Astrocyte of the cerebellum (primary cell): ENCODE results near the gene CDH16.

ENCODE experiments used
- DNase-seq: peaks from one replicate; pipeline ENCODE4 v3.0.0-alpha.2; 2011; ENCODE audit warnings: low read depth
- H3K4me3 ChIP-seq: 2 replicates; pipeline ENCODE4 v1.5.1; 2011; ENCODE audit warnings: mild to moderate bottlenecking, low read depth, low read length, moderate library complexity
- in situ Hi-C: cut with HindIII; loops from 2 replicates; pipeline ENCODE4 v1.10.0; 2017; ENCODE audit warnings: low sequenced_read_pairs
- TF ChIP-seq, protein P1 (sequence below): IDR thresholded peaks from 2 replicates; pipeline ENCODE4 v1.5.1; 2012; ENCODE audit warnings: low read length, low read depth, moderate library complexity, mild to moderate bottlenecking; ENCODE audit errors: missing control alignments

Gene CDH16

GRCh38 chr16:66923247-66923731, 4.6 kb upstream of the CDH16 start:
- in situ Hi-C loops: no loop called here
- DNase-seq: no peak
- TF ChIP-seq, protein P1, sequence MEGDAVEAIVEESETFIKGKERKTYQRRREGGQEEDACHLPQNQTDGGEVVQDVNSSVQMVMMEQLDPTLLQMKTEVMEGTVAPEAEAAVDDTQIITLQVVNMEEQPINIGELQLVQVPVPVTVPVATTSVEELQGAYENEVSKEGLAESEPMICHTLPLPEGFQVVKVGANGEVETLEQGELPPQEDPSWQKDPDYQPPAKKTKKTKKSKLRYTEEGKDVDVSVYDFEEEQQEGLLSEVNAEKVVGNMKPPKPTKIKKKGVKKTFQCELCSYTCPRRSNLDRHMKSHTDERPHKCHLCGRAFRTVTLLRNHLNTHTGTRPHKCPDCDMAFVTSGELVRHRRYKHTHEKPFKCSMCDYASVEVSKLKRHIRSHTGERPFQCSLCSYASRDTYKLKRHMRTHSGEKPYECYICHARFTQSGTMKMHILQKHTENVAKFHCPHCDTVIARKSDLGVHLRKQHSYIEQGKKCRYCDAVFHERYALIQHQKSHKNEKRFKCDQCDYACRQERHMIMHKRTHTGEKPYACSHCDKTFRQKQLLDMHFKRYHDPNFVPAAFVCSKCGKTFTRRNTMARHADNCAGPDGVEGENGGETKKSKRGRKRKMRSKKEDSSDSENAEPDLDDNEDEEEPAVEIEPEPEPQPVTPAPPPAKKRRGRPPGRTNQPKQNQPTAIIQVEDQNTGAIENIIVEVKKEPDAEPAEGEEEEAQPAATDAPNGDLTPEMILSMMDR: no peak
- no peak overlapping the region for H3K4me3 ChIP-seq

- DNase-seq: no peak
- in situ Hi-C loops: no loop called here
- H3K4me3 ChIP-seq: no peak overlapping the region
- TF ChIP-seq, protein P1: no peak
Observed at GRCh38 chr16:66921729-66922450, 3.2 kb upstream of the CDH16 start.

GRCh38 chr16:66920924-66921680, 2.4 kb upstream of the CDH16 start:
- TF ChIP-seq, protein P1: no peak
- no peak overlapping the region for H3K4me3 ChIP-seq
- no peak for DNase-seq
- in situ Hi-C loops: no loop called here

DNA sequence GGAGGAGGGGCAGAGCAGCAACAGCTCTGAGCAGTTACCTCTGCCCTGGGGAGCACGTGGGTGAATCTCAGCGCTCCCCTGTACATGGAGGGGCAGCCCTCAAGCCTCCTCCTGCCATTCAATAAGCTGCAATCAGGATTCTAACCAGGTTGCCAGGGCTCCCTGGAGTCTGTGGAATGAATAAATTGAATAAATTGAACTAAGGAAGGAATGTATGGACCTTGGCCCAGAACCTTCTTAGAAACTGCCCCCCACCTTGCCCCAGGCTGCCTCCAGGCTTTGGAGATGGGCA, 1.6 kb upstream of the CDH16 start:
- in situ Hi-C loops: no loop called here
- TF ChIP-seq, protein P1: no peak
- DNase-seq: no peak
- no peak overlapping the region for H3K4me3 ChIP-seq

- in situ Hi-C loops: no loop called here
- TF ChIP-seq, protein P1: no peak
- H3K4me3 ChIP-seq: no peak overlapping the region
- no peak for DNase-seq
Observed at GRCh38 chr16:66919569-66920298, 1.0 kb upstream of the CDH16 start.

DNA sequence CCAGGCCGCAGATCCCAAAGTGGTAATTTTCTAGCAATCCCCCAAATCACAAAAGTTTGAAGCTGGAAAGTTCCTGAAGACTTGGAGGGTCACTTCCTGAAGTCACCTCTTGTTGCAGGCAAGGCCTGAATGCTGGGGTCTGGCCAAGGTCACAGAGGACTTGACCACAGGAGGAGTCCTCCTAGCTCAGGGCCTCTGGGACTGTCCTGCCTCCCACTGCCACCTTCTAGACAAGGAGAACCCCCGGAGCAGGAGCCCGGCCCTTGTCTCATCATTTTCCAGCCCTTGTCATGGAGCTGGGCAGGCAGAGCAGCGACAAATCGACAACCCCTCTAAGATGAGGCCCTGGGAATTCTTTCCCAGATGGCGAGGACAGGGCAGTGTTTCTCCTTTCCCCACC, 330 bp downstream of the CDH16 start:
- in situ Hi-C loops: no loop called here
- DNase-seq: no peak
- TF ChIP-seq, protein P1: no peak
- no peak overlapping the region for H3K4me3 ChIP-seq
